Bronchial epithelial cell (primary cell): Measurements from ENCODE around the gene THOC2. TPM values are rescaled to one million over a fixed set of nuclear protein-coding genes. Genes with fewer than 3 reads are reported as not detected.
"Not testable (repeated sequence)": the region's sequence is repeated elsewhere in the genome, so short reads cannot be mapped to it uniquely, and the experiment has no call there.

Experiments used
- DNase-seq: peaks from one replicate; pipeline ENCODE4 v3.0.0-alpha.2; 2010; ENCODE audit warnings: low read depth
- FAIRE-seq: peaks from 2 replicates; lab custom pipeline; 2011; peaks lifted over from hg19 to GRCh38; lab: Jason Lieb, UNC
- H3K27me3 ChIP-seq: 2 replicates; pipeline ENCODE4 v1.5.1; 2011; ENCODE audit warnings: low read length; ENCODE audit not compliant: control insufficient read depth, insufficient read depth
- H3K36me3 ChIP-seq: 2 replicates; pipeline ENCODE4 v1.5.1; 2011; ENCODE audit warnings: low read length; ENCODE audit not compliant: control insufficient read depth, insufficient read depth
- H3K4me3 ChIP-seq: 2 replicates; pipeline ENCODE4 v1.5.1; 2011; ENCODE audit warnings: mild to moderate bottlenecking, low read depth, low read length, control low read depth
- CTCF ChIP-seq: IDR thresholded peaks from 2 replicates; pipeline ENCODE4 v1.5.1; 2011; ENCODE audit warnings: mild to moderate bottlenecking, moderate library complexity, low read length, control low read depth, inconsistent platforms; ENCODE audit not compliant: insufficient read depth, severe bottlenecking
- total RNA-seq: library from RNA; depleted of rRNA; stranded (reverse); fragments of >200 nt; gene quantifications from 2 replicates; pipeline ENCODE4 v1.2.1, GENCODE V29; 2014

The THOC2 gene
- total RNA-seq, 1 donor from 2014 or later = 63.7 TPM

GRCh38 chrX:123673813-123674212 is 59.0 kb downstream of the THOC2 start:
- no peaks in the 10 kb centered on the region for H3K27me3 ChIP-seq
- no peak for FAIRE-seq

GRCh38 chrX:123665197-123665596 is 67.7 kb downstream of the THOC2 start:
- Histone ChIP-seq H3K4me3 (no peak overlapping the region), H3K36me3 (no peaks in the 10 kb centered on the region), H3K27me3 (no peaks in the 10 kb centered on the region)
- DNase-seq (peak; percentile 95), FAIRE-seq (no peak)
- TF ChIP-seq CTCF = no peak

More at GRCh38 chrX:123673813-123674212, 59.0 kb downstream of the THOC2 start:
- no peak for DNase-seq
- TF ChIP-seq CTCF = no peak
- H3K36me3 ChIP-seq = no peaks in the 10 kb centered on the region
- no peak overlapping the region for H3K4me3 ChIP-seq

GRCh38 chrX:123664467-123665167 is 68.2 kb downstream of the THOC2 start:
- H3K4me3 ChIP-seq, H3K36me3 ChIP-seq, H3K27me3 ChIP-seq, FAIRE-seq: not testable (repeated sequence)
- DNase-seq = peak; percentile 68

GRCh38 chrX:123663720-123664119 is 69.1 kb downstream of the THOC2 start:
- H3K36me3 ChIP-seq, H3K27me3 ChIP-seq, DNase-seq, FAIRE-seq, H3K4me3 ChIP-seq: not testable (repeated sequence)

- not testable (repeated sequence) for FAIRE-seq, DNase-seq, H3K36me3 ChIP-seq
Measured at GRCh38 chrX:123656507-123656906, 76.3 kb downstream of the THOC2 start.

GRCh38 chrX:123648811-123649181 is 84.1 kb downstream of the THOC2 start:
- not testable (repeated sequence) for H3K4me3 ChIP-seq, FAIRE-seq, DNase-seq

More at GRCh38 chrX:123656507-123656906, 76.3 kb downstream of the THOC2 start:
- not testable (repeated sequence) for H3K27me3 ChIP-seq, H3K4me3 ChIP-seq

GRCh38 chrX:123648028-123648810 is 84.6 kb downstream of the THOC2 start:
- Histone ChIP-seq H3K4me3 (no peak overlapping the region), H3K27me3 (no peaks in the 10 kb centered on the region), H3K36me3 (no peaks in the 10 kb centered on the region)
- FAIRE-seq = no peak
- TF ChIP-seq CTCF = no peak
- peak; percentile 63 for DNase-seq

More at GRCh38 chrX:123648811-123649181, 84.1 kb downstream of the THOC2 start:
- H3K36me3 ChIP-seq, H3K27me3 ChIP-seq: not testable (repeated sequence)
